Subcutaneous adipose tissue (tissue), 4 donors: ENCODE data around the gene FRA10AC1. TPM values are rescaled to one million over a fixed set of nuclear protein-coding genes. Genes with fewer than 3 reads are reported as not detected.

ENCODE experiments used
- CTCF ChIP-seq: fragments of 450-650 bp; IDR thresholded peaks from one replicate; pipeline ENCODE4 v1.5.1; 2016; ENCODE audit warnings: low read depth, mild to moderate bottlenecking, control low read depth, antibody characterized with exemption, moderate library complexity
- total RNA-seq, 4 donors: library from RNA; depleted of rRNA; stranded (reverse); fragments of >200 nt; gene quantifications; one replicate each; pipeline ENCODE4 v1.1.0, GENCODE V29; 2016

FRA10AC1 gene
- total RNA-seq, 4 donors from 2014 or later = 13.1 to 30.3 (median 21.4) TPM

GRCh38 chr10:93703841-93704240 lies 1.4 kb upstream of the FRA10AC1 start:
- no peak for TF ChIP-seq CTCF

- no peak for TF ChIP-seq CTCF
These were observed 674 bp upstream of the FRA10AC1 start for GRCh38 chr10:93703066-93703465.

- no peak for TF ChIP-seq CTCF
These were observed 554 bp downstream of the FRA10AC1 start for GRCh38 chr10:93701866-93702209.

GRCh38 chr10:93697207-93697606 lies 5.2 kb downstream of the FRA10AC1 start:
- TF ChIP-seq CTCF = no peak

GRCh38 chr10:93695740-93696139 lies 6.7 kb downstream of the FRA10AC1 start:
- TF ChIP-seq CTCF = no peak

- no peak for TF ChIP-seq CTCF
These were observed 14.7 kb downstream of the FRA10AC1 start for GRCh38 chr10:93687737-93688136.

GRCh38 chr10:93680412-93681047 lies 21.9 kb downstream of the FRA10AC1 start:
- TF ChIP-seq CTCF = no peak
